GM18507 (cell line): ENCODE results near the gene TRPV3.
"Not testable (repeated sequence)": the region's sequence is repeated elsewhere in the genome, so short reads cannot be mapped to it uniquely, and the experiment has no call there.

ENCODE experiments used
- DNase-seq: peaks from one replicate; pipeline ENCODE4 v3.0.0; 2011; ENCODE audit warnings: low read depth; ENCODE audit not compliant: insufficient read length; ENCODE audit errors: extremely low spot score
- FAIRE-seq: peaks from 2 replicates; lab custom pipeline; 2011; peaks lifted over from hg19 to GRCh38; lab: Jason Lieb, UNC

TRPV3 gene

GRCh38 chr17:3528880-3529511, 28.6 kb downstream of the TRPV3 start:
- FAIRE-seq (no peak), DNase-seq (no peak)

GRCh38 chr17:3528403-3528851, 29.2 kb downstream of the TRPV3 start:
- DNase-seq (no peak), FAIRE-seq (no peak)

GRCh38 chr17:3527896-3528295, 29.7 kb downstream of the TRPV3 start:
- FAIRE-seq, result no peak

GRCh38 chr17:3527468-3527867, 30.1 kb downstream of the TRPV3 start:
- FAIRE-seq (no peak), DNase-seq (no peak)

More at GRCh38 chr17:3527896-3528295, 29.7 kb downstream of the TRPV3 start:
- DNase-seq, result no peak

- FAIRE-seq, result no peak
- no peak for DNase-seq
Observed at GRCh38 chr17:3526971-3527370, 30.6 kb downstream of the TRPV3 start.

- no peak for FAIRE-seq
- DNase-seq, result no peak
Observed at GRCh38 chr17:3526491-3526890, 31.1 kb downstream of the TRPV3 start.

- FAIRE-seq (no peak), DNase-seq (no peak)
Observed at GRCh38 chr17:3524024-3524423, 33.6 kb downstream of the TRPV3 start.

- not testable (repeated sequence) for DNase-seq, FAIRE-seq
Observed at GRCh38 chr17:3519472-3519871, 38.1 kb downstream of the TRPV3 start.

GRCh38 chr17:3514873-3515272, 42.7 kb downstream of the TRPV3 start:
- DNase-seq (no peak), FAIRE-seq (no peak)

- DNase-seq, FAIRE-seq: not testable (repeated sequence)
Observed at GRCh38 chr17:3514167-3514566, 43.4 kb downstream of the TRPV3 start.

GRCh38 chr17:3513305-3514035, 44.1 kb downstream of the TRPV3 start:
- DNase-seq, result no peak

GRCh38 chr17:3512505-3513171, 45.0 kb downstream of the TRPV3 start:
- DNase-seq, result no peak

More at GRCh38 chr17:3513305-3514035, 44.1 kb downstream of the TRPV3 start:
- no peak for FAIRE-seq

GRCh38 chr17:3511852-3512504, 45.6 kb downstream of the TRPV3 start:
- no peak for DNase-seq
- FAIRE-seq, result no peak

More at GRCh38 chr17:3512505-3513171, 45.0 kb downstream of the TRPV3 start:
- FAIRE-seq, result no peak

GRCh38 chr17:3510090-3510489, 47.5 kb downstream of the TRPV3 start:
- FAIRE-seq (no peak), DNase-seq (no peak)

- DNase-seq, result no peak
- FAIRE-seq, result no peak
Observed at GRCh38 chr17:3507869-3508268, 49.7 kb downstream of the TRPV3 start.

- DNase-seq (no peak), FAIRE-seq (no peak)
Observed at GRCh38 chr17:3507071-3507470, 50.5 kb downstream of the TRPV3 start.

GRCh38 chr17:3506054-3506453, 51.6 kb downstream of the TRPV3 start:
- DNase-seq, result no peak
- FAIRE-seq, result no peak

GRCh38 chr17:3505008-3505407, 52.6 kb downstream of the TRPV3 start:
- no peak for FAIRE-seq
- no peak for DNase-seq

- FAIRE-seq (no peak), DNase-seq (no peak)
Observed at GRCh38 chr17:3503285-3503684, 54.3 kb downstream of the TRPV3 start.

GRCh38 chr17:3502466-3502865, 55.1 kb downstream of the TRPV3 start:
- FAIRE-seq (no peak), DNase-seq (no peak)
